ENCODE results near the gene HPCA.

HPCA gene

DNA sequence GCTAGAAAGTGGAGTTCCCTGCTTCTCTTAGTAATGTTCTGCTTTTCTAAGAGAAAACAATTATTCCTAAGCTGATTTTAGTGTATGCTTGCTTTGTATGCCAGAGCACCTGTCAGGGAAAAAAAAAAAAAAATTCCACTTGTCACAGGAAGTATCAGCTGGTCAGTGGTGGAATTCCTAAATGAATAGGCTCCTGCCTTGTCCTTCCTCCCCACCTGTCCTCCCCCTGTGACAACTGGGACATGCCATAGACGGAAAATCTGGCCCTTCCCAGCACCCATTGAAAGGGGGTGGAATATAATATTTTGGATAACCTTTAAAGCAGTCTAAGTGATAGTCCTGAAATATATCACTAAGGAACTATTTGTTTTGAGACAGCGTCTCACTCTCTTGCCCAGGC lies 26.4 kb upstream of the HPCA start:
- Mint-ChIP-seq H3K27ac (peak overlapping the region in 1 of 3 experiments; percentile 42), H3K9me3 (no peaks in the 10 kb centered on the region), H3K4me3 (no peak overlapping the region), H3K27me3 (ENCODE audit: low read depth) (no peaks in the 10 kb centered on the region), H3K36me3 (ENCODE audit: low read depth) (peaks cover 68% of the 10 kb centered on the region), H3K4me1 (peaks cover 61% of the 10 kb centered on the region)
- TF ChIP-seq, protein P1, sequence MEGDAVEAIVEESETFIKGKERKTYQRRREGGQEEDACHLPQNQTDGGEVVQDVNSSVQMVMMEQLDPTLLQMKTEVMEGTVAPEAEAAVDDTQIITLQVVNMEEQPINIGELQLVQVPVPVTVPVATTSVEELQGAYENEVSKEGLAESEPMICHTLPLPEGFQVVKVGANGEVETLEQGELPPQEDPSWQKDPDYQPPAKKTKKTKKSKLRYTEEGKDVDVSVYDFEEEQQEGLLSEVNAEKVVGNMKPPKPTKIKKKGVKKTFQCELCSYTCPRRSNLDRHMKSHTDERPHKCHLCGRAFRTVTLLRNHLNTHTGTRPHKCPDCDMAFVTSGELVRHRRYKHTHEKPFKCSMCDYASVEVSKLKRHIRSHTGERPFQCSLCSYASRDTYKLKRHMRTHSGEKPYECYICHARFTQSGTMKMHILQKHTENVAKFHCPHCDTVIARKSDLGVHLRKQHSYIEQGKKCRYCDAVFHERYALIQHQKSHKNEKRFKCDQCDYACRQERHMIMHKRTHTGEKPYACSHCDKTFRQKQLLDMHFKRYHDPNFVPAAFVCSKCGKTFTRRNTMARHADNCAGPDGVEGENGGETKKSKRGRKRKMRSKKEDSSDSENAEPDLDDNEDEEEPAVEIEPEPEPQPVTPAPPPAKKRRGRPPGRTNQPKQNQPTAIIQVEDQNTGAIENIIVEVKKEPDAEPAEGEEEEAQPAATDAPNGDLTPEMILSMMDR (IDR thresholded peaks at IDR 0.05; ENCODE audit: unreplicated experiment in 3 of 3), result no peak

GRCh38 chr1:32860566-32860965 lies 25.7 kb upstream of the HPCA start:
- H3K27me3 Mint-ChIP-seq (ENCODE audit: low read depth), result no peaks in the 10 kb centered on the region
- H3K36me3 Mint-ChIP-seq (ENCODE audit: low read depth), result peaks cover 65% of the 10 kb centered on the region
- peaks cover 62% of the 10 kb centered on the region for H3K4me1 Mint-ChIP-seq
- peak overlapping the region in 1 of 3 experiments; percentile 42 for H3K27ac Mint-ChIP-seq
- no peaks in the 10 kb centered on the region for H3K9me3 Mint-ChIP-seq
- TF ChIP-seq, protein P1 (IDR thresholded peaks at IDR 0.05; ENCODE audit: unreplicated experiment in 3 of 3), result no peak
- H3K4me3 Mint-ChIP-seq, result peak overlapping the region in 1 of 3 experiments; percentile 12

DNA sequence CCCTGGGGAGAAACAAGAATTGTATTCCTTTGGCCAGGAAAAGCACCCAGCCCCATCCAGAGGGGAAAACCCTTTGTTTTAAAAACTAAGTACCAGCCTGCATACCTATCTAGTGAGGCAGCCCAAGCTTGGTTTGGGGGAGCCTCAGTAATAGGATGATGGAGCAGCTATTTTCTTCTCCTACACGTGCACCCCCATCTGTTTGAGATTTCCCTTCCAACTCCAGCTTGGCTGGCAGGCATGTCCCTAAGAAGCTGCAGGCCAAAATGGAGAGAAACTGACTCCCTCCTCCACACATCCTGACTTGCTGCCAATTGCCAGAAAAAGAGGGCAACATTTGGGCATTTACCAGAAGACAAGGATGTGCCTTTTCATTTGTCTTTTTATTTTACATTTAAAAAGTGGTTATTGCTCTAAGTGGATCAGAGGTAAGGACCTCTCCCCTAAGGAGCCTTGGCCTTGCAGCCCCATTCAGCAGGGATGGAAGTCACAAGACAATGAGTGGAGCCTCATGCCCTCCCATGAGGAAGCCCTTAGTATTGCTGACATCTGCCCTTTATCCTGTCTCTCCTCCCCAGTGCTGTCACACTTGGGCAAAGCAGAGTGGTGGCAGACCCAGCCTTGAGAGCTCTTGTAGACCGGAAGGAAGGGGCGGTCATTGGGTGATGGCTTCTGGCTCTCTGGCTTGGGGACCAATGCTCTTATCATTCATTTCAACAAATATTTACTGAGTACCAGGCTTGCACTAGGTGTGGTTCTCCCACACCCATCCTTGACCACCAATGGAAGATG lies 24.2 kb upstream of the HPCA start:
- Mint-ChIP-seq H3K36me3 (ENCODE audit: low read depth) (peaks cover 61% of the 10 kb centered on the region), H3K9me3 (no peaks in the 10 kb centered on the region), H3K27me3 (ENCODE audit: low read depth) (no peaks in the 10 kb centered on the region)

DNA sequence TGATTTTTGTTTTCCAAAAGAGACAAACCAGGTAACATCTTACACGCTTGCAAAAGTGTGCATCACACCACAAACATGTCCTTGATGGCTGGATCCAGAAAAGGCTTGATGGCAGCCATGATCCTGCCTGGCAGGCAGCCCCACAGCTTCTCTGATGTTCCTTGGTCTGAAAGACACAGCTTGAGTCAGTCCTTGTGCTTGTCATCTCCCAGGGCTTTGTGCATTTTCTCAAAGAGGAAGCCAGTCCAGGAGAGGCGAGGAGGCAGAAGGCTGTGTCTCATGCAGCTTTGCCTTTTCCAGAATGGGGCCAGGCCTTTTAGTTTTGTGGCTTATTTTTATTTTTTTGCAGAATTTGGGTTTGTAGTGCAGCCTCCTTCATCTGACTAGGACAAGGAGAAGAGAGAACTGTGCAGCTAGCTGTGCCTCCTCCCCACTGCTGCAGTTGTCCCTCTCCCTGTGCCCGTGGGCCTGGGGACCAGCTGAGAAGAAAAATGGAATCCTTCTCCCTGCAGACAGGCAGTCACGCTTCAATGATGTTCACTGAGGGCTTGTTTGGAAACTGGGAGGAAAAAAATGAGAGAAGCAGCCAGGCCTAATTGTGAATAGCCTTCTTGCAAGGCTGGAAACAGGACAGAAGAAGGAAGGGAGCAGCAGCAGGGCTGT lies 22.9 kb upstream of the HPCA start:
- H3K27ac Mint-ChIP-seq, result peak overlapping the region; percentile 36 to 44 (median 39)

More for the DNA sequence above, 24.2 kb upstream of the HPCA start:
- H3K27ac Mint-ChIP-seq, result peak overlapping the region; percentile 31 to 44 (median 31)
- peaks cover 75% of the 10 kb centered on the region for H3K4me1 Mint-ChIP-seq
- TF ChIP-seq, protein P1 (IDR thresholded peaks at IDR 0.05; ENCODE audit: unreplicated experiment in 3 of 3), result no peak
- H3K4me3 Mint-ChIP-seq, result no peak overlapping the region

GRCh38 chr1:32863881-32864245 lies 22.4 kb upstream of the HPCA start:
- H3K27me3 Mint-ChIP-seq (ENCODE audit: low read depth), result no peaks in the 10 kb centered on the region
- H3K27ac Mint-ChIP-seq, result peak overlapping the region; percentile 36 to 39 (median 36)
- peak overlapping the region in 1 of 3 experiments; percentile 48 for H3K4me3 Mint-ChIP-seq
- peaks cover 67% of the 10 kb centered on the region for H3K36me3 Mint-ChIP-seq (ENCODE audit: low read depth)
- H3K9me3 Mint-ChIP-seq, result no peaks in the 10 kb centered on the region
- peaks cover 77% of the 10 kb centered on the region for H3K4me1 Mint-ChIP-seq
- TF ChIP-seq, protein P1 (IDR thresholded peaks at IDR 0.05; ENCODE audit: unreplicated experiment in 3 of 3), result no peak

More for the DNA sequence above, 22.9 kb upstream of the HPCA start:
- H3K36me3 Mint-ChIP-seq (ENCODE audit: low read depth), result peaks cover 62% of the 10 kb centered on the region
- no peaks in the 10 kb centered on the region for H3K9me3 Mint-ChIP-seq
- no peaks in the 10 kb centered on the region for H3K27me3 Mint-ChIP-seq (ENCODE audit: low read depth)
- peaks cover 76% of the 10 kb centered on the region for H3K4me1 Mint-ChIP-seq
- TF ChIP-seq, protein P1 (IDR thresholded peaks at IDR 0.05; ENCODE audit: unreplicated experiment in 3 of 3), result no peak
- peak overlapping the region in 2 of 3 experiments; percentile 20 to 48 for H3K4me3 Mint-ChIP-seq

Data from nephron (organoid).